Common myeloid progenitor, CD34-positive (primary cell): Measurements from ENCODE around the gene PROSER1.
A peak's percentile ranks its signal among the peaks of the same experiment; 100 is the strongest.
"Not testable (repeated sequence)": the region's sequence is repeated elsewhere in the genome, so short reads cannot be mapped to it uniquely, and the experiment has no call there.

Experiments used
- CTCF ChIA-PET: fragments of 350-600 bp; sonication (Branson Sonifier 250); formaldehyde crosslinking; loops from one replicate; lab custom pipeline; 2021; ENCODE audit warnings: antibody characterized with exemption; lab: Charles Lee
- POLR2A ChIA-PET: fragments of 350-600 bp; sonication (Branson Sonifier 250); formaldehyde crosslinking; loops from one replicate; lab custom pipeline; 2021; ENCODE audit warnings: antibody characterized with exemption; lab: Charles Lee
- DNase-seq, 3 donors: peaks; one replicate each; pipeline versions ENCODE4 v3.0.0 to v3.0.0-alpha.2; 2013
- H3K27ac ChIP-seq, 2 experiments: 1 replicate in 1 of 2; 2 replicates in 1 of 2; pipeline ENCODE4 v1.7.0; 2013; ENCODE audit warnings: inconsistent platforms in 2 of 2, low read length in 2 of 2, mild to moderate bottlenecking in 2 of 2, low read depth in 1 of 2, moderate library complexity in 1 of 2; ENCODE audit not compliant: severe bottlenecking in 2 of 2, insufficient read depth in 1 of 2, poor library complexity in 1 of 2
- H3K27me3 ChIP-seq, 5 experiments: replicated peaks in 2 of 5; 1 replicate in 3 of 5; 2 replicates in 2 of 5; pipeline versions ENCODE4 v1.6.1 to v1.7.0; 2013; ENCODE audit warnings: low read length in 4 of 5, mild to moderate bottlenecking in 2 of 5, moderate library complexity in 2 of 5, inconsistent platforms in 1 of 5; ENCODE audit not compliant: insufficient read depth in 5 of 5, control insufficient read depth in 4 of 5
- H3K36me3 ChIP-seq, 4 experiments: 1 replicate in 2 of 4; 2 replicates in 2 of 4; pipeline versions ENCODE4 v1.6.1 to v1.7.0; 2013; ENCODE audit warnings: low read length in 3 of 4, control low read depth in 1 of 4, mild to moderate bottlenecking in 1 of 4; ENCODE audit not compliant: control insufficient read depth in 4 of 4, insufficient read depth in 4 of 4
- H3K4me1 ChIP-seq, 4 experiments: 1 replicate in 3 of 4; 2 replicates in 1 of 4; pipeline versions ENCODE4 v1.6.1 to v1.7.1; 2013; ENCODE audit warnings: low read length in 3 of 4, mild to moderate bottlenecking in 3 of 4, control low read depth in 1 of 4, inconsistent platforms in 1 of 4, moderate library complexity in 1 of 4; ENCODE audit not compliant: control insufficient read depth in 4 of 4, insufficient read depth in 4 of 4; ENCODE audit errors: control extremely low read depth in 1 of 4
- H3K4me3 ChIP-seq, 7 experiments: 1 replicate in 4 of 7; 2 replicates in 3 of 7; pipeline versions ENCODE4 v1.5.1 to v1.7.0; 2013; ENCODE audit warnings: mild to moderate bottlenecking in 7 of 7, low read length in 6 of 7, moderate library complexity in 6 of 7, inconsistent platforms in 2 of 7, low read depth in 2 of 7, control low read depth in 1 of 7; ENCODE audit not compliant: insufficient read depth in 4 of 7, control insufficient read depth in 1 of 7; ENCODE audit errors: extremely low read depth in 1 of 7
- H3K9me3 ChIP-seq, 5 experiments: 1 replicate in 4 of 5; 2 replicates in 1 of 5; pipeline versions ENCODE4 v1.6.1 to v1.7.1; 2013; ENCODE audit warnings: low read length in 4 of 5, mild to moderate bottlenecking in 2 of 5, inconsistent platforms in 1 of 5, low read depth in 1 of 5, moderate library complexity in 1 of 5; ENCODE audit not compliant: control insufficient read depth in 4 of 5, insufficient read depth in 2 of 5; ENCODE audit errors: control extremely low read depth in 1 of 5
- WGBS: methylation state at CpG from one replicate; pipeline ENCODE4 v1.1.5; 2013; ENCODE audit not compliant: insufficient coverage; 5-methylcytosine and 5-hydroxymethylcytosine counted together

Gene PROSER1

GRCh38 chr13:39016787-39017186 is 21.1 kb downstream of the PROSER1 start:
- H3K36me3 ChIP-seq = peaks cover 17 to 67% (median 49%) of the 10 kb centered on the region in 4 experiments
- no peaks in the 10 kb centered on the region for H3K4me1 ChIP-seq
- CTCF ChIA-PET = no interaction called here
- WGBS = 20% methylated on average over 2 of the region's 2 CpGs
- H3K27me3 ChIP-seq = no peaks in the 10 kb centered on the region
- DNase-seq = peak; percentile 25 to 56 (median 56)
- H3K9me3 ChIP-seq = no peaks in the 10 kb centered on the region
- no peak overlapping the region for H3K4me3 ChIP-seq
- H3K27ac ChIP-seq = no peak overlapping the region
- POLR2A ChIA-PET = no interaction called here

GRCh38 chr13:39016087-39016486 is 21.8 kb downstream of the PROSER1 start:
- Histone ChIP-seq H3K27ac (no peak overlapping the region), H3K9me3 (no peaks in the 10 kb centered on the region), H3K36me3 (peaks cover 17 to 70% (median 52%) of the 10 kb centered on the region in 4 experiments), H3K4me3 (no peak overlapping the region), H3K27me3 (no peaks in the 10 kb centered on the region), H3K4me1 (no peaks in the 10 kb centered on the region)
- WGBS = 100% methylated on average over 1 of the region's 1 CpG
- no peak for DNase-seq
- ChIA-PET POLR2A (no interaction called here), CTCF (interaction anchor here (0.9 to 1.2 kb wide), 2 partner anchors 11 to 30 kb away, joined by 3 read pairs; no protein-coding TSS in a partner anchor)

GRCh38 chr13:39013462-39013861 is 24.4 kb downstream of the PROSER1 start:
- Histone ChIP-seq H3K4me1 (no peaks in the 10 kb centered on the region), H3K36me3 (peaks cover 24 to 69% (median 56%) of the 10 kb centered on the region in 4 experiments), H3K27ac (no peak overlapping the region), H3K4me3 (no peak overlapping the region), H3K9me3 (no peaks in the 10 kb centered on the region), H3K27me3 (no peaks in the 10 kb centered on the region)
- ChIA-PET POLR2A (no interaction called here), CTCF (no interaction called here)
- WGBS = 88% methylated on average over 5 of the region's 5 CpGs
- no peak for DNase-seq

- Histone ChIP-seq H3K4me3 (no peak overlapping the region), H3K27me3 (no peaks in the 10 kb centered on the region), H3K36me3 (peaks cover 23 to 63% (median 51%) of the 10 kb centered on the region in 4 experiments), H3K27ac (no peak overlapping the region), H3K4me1 (no peaks in the 10 kb centered on the region), H3K9me3 (no peaks in the 10 kb centered on the region)
- WGBS = 98% methylated on average over 7 of the region's 7 CpGs
- DNase-seq = no peak
- CTCF ChIA-PET = no interaction called here
- POLR2A ChIA-PET = no interaction called here
Measured at GRCh38 chr13:39012608-39013007, 25.3 kb downstream of the PROSER1 start.

- CTCF ChIA-PET, H3K4me1 ChIP-seq, H3K4me3 ChIP-seq, H3K27ac ChIP-seq, H3K9me3 ChIP-seq, DNase-seq, POLR2A ChIA-PET, H3K27me3 ChIP-seq: not testable (repeated sequence)
- 88% methylated on average over 5 of the region's 29 CpGs for WGBS
- H3K36me3 ChIP-seq = peaks cover 7 to 14% (median 11%) of the 10 kb centered on the region in 4 experiments
Measured at GRCh38 chr13:39006371-39007111, 31.3 kb downstream of the PROSER1 start.

GRCh38 chr13:38998739-38999138 is 39.1 kb downstream of the PROSER1 start:
- no peaks in the 10 kb centered on the region for H3K9me3 ChIP-seq
- H3K4me3 ChIP-seq = no peak overlapping the region
- H3K4me1 ChIP-seq = no peaks in the 10 kb centered on the region
- H3K27ac ChIP-seq = no peak overlapping the region
- ChIA-PET POLR2A (no interaction called here), CTCF (no interaction called here)
- no peaks in the 10 kb centered on the region for H3K27me3 ChIP-seq
- H3K36me3 ChIP-seq = no peaks in the 10 kb centered on the region
- 88% methylated on average over 3 of the region's 3 CpGs for WGBS
- DNase-seq = peak in 2 of 3 donors; percentile 32 to 55

GRCh38 chr13:38993381-38993780 is 44.5 kb downstream of the PROSER1 start:
- 76% methylated on average over 3 of the region's 4 CpGs for WGBS
- CTCF ChIA-PET = no interaction called here

More at GRCh38 chr13:38993381-38993780, 44.5 kb downstream of the PROSER1 start:
- H3K27ac ChIP-seq = no peak overlapping the region
- no peaks in the 10 kb centered on the region for H3K9me3 ChIP-seq
- POLR2A ChIA-PET = no interaction called here
- no peak for DNase-seq
- H3K27me3 ChIP-seq = no peaks in the 10 kb centered on the region
- H3K4me1 ChIP-seq = peaks cover 0 to 4% (median 1%) of the 10 kb centered on the region in 4 experiments
- H3K4me3 ChIP-seq = no peak overlapping the region
- H3K36me3 ChIP-seq = no peaks in the 10 kb centered on the region
